Panc1 (cell line): ENCODE results near the gene TECPR2. TPM values are rescaled to one million over a fixed set of nuclear protein-coding genes. Genes with fewer than 3 reads are reported as not detected.

ENCODE experiments used
- ATAC-seq: fragments of 200-7000 bp; cut with Tn5 transposase; 2 replicates; pipeline ENCODE4 v1.9.1; 2020; ENCODE audit warnings: mild to moderate bottlenecking, moderate library complexity
- BruUV-seq: library from RNA; stranded (reverse); fragments of 400-500 nt; replicated peaks from 2 replicates; lab custom pipeline; 2021; lab: Mats Ljungman, UMichigan
- CTCF ChIA-PET: fragments of 300-600 bp; sonication (Branson Sonifier 250); formaldehyde crosslinking; loops from one replicate; lab custom pipeline; 2022; ENCODE audit warnings: antibody characterized with exemption; lab: Charles Lee
- POLR2A ChIA-PET: fragments of 300-600 bp; sonication (Branson Sonifier 250); formaldehyde crosslinking; loops from one replicate; lab custom pipeline; 2022; ENCODE audit warnings: antibody characterized with exemption; lab: Charles Lee
- DNase-seq: peaks from one replicate; pipeline ENCODE4 v3.0.0-alpha.2; 2010; ENCODE audit warnings: low read depth, low spot score
- H3K27ac ChIP-seq: 2 replicates; pipeline ENCODE4 v1.5.1; 2011; ENCODE audit warnings: mild to moderate bottlenecking, low read length, inconsistent platforms
- H3K27me3 ChIP-seq: fragments of 200-500 bp; sonication (Bioruptor generic); 2 replicates; pipeline ENCODE4 v1.6.0; 2014; ENCODE audit warnings: low read length, inconsistent platforms; ENCODE audit not compliant: control insufficient read depth, insufficient read depth
- H3K36me3 ChIP-seq: fragments of 200-500 bp; sonication (Bioruptor generic); 2 replicates; pipeline ENCODE4 v1.5.1; 2014; ENCODE audit warnings: inconsistent platforms, mild to moderate bottlenecking, low read length, moderate library complexity; ENCODE audit not compliant: control insufficient read depth, insufficient read depth
- H3K4me1 ChIP-seq: 2 replicates; pipeline ENCODE4 v1.5.1; 2011; ENCODE audit warnings: inconsistent platforms, mild to moderate bottlenecking, low read length, moderate library complexity; ENCODE audit not compliant: control insufficient read depth, insufficient read depth
- H3K4me3 ChIP-seq, 2 experiments: 2 replicates each; pipeline ENCODE4 v1.5.1; 2011 to 2012; ENCODE audit warnings: low read depth in 2 of 2, low read length in 2 of 2, mild to moderate bottlenecking in 2 of 2, inconsistent platforms in 1 of 2, moderate library complexity in 1 of 2
- H3K9me3 ChIP-seq: fragments of 200-500 bp; sonication (Bioruptor generic); 2 replicates; pipeline ENCODE4 v1.5.1; 2014; ENCODE audit warnings: low read depth, mild to moderate bottlenecking, inconsistent platforms, low read length, moderate library complexity; ENCODE audit not compliant: control insufficient read depth, insufficient read depth
- POLR2AphosphoS5 ChIP-seq: IDR thresholded peaks from 2 replicates; pipeline ENCODE4 v1.6.1; 2012; ENCODE audit warnings: mild to moderate bottlenecking, low read depth, low read length, moderate library complexity
- SIN3A ChIP-seq: IDR thresholded peaks from 2 replicates; pipeline ENCODE4 v1.6.1; 2012; ENCODE audit warnings: low read depth, mild to moderate bottlenecking, low read length, moderate library complexity, borderline replicate concordance; ENCODE audit not compliant: insufficient read depth
- TCF7L2 ChIP-seq: IDR thresholded peaks from 2 replicates; pipeline ENCODE4 v1.6.1; 2011; ENCODE audit warnings: mild to moderate bottlenecking, low read depth, low read length, inconsistent platforms
- in situ Hi-C: cut with HindIII; loops from 2 replicates; pipeline ENCODE4 v1.10.0; 2016; ENCODE audit warnings: low sequenced_read_pairs, low pct_unique_long_range_greater_than_20kb
- intact Hi-C: fragments of 100-400 bp; cut with micrococcal nuclease; formaldehyde crosslinking; loops from one replicate; pipeline ENCODE4 v1.10.0; 2022; ENCODE audit not compliant: unreplicated experiment
- total RNA-seq: library from RNA; stranded (reverse); gene quantifications from one replicate; pipeline ENCODE4 v1.2.1, GENCODE V29; 2021; ENCODE audit not compliant: unreplicated experiment
- TF ChIP-seq, protein P1 (sequence below): fragments of 450-650 bp; IDR thresholded peaks from 2 replicates; pipeline ENCODE4 v1.5.1; 2017; ENCODE audit warnings: mild to moderate bottlenecking
- TF ChIP-seq, protein P2 (sequence below), 2 experiments: IDR thresholded peaks; 2 replicates each; pipeline ENCODE4 v1.6.1; 2011 to 2012; ENCODE audit warnings: low read depth in 2 of 2, control low read depth in 1 of 2, low read length in 1 of 2, mild to moderate bottlenecking in 1 of 2, moderate library complexity in 1 of 2; ENCODE audit not compliant: insufficient read depth in 1 of 2

The TECPR2 gene
- total RNA-seq, 1 experiment from 2014 or later, result 15.5 TPM

DNA sequence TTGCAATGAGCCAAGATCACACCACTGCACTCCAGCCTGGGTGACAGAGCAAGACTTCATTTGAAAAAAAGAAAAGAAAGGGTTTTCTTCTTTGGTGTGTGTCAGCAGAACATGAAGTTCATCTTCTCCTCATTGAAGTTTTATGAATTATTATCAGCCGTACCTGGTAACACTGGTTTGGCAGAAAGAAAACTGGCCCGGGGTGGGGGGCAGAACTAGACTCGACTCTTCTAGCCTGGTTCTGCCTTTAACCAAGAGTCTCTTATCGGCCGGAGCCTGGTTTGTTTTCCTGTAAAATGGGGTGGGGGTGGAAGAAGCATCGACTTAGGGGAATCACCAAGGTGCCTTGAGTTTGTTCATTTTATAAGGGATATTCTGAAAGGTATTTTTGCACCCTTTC lies 64.1 kb downstream of the TECPR2 start:
- Histone ChIP-seq H3K4me1 (no peaks in the 10 kb centered on the region), H3K27ac (no peak overlapping the region), H3K9me3 (no peaks in the 10 kb centered on the region), H3K27me3 (no peaks in the 10 kb centered on the region), H3K36me3 (no peaks in the 10 kb centered on the region), H3K4me3 (no peak overlapping the region)
- ChIA-PET CTCF (no interaction called here), POLR2A (no interaction called here)
- BruUV-seq, result no TSS peak
- intact Hi-C loops (no loop called here), in situ Hi-C loops (no loop called here)
- TF ChIP-seq TCF7L2, result no peak
- TF ChIP-seq, protein P1, sequence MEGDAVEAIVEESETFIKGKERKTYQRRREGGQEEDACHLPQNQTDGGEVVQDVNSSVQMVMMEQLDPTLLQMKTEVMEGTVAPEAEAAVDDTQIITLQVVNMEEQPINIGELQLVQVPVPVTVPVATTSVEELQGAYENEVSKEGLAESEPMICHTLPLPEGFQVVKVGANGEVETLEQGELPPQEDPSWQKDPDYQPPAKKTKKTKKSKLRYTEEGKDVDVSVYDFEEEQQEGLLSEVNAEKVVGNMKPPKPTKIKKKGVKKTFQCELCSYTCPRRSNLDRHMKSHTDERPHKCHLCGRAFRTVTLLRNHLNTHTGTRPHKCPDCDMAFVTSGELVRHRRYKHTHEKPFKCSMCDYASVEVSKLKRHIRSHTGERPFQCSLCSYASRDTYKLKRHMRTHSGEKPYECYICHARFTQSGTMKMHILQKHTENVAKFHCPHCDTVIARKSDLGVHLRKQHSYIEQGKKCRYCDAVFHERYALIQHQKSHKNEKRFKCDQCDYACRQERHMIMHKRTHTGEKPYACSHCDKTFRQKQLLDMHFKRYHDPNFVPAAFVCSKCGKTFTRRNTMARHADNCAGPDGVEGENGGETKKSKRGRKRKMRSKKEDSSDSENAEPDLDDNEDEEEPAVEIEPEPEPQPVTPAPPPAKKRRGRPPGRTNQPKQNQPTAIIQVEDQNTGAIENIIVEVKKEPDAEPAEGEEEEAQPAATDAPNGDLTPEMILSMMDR, result no peak
- TF ChIP-seq POLR2AphosphoS5, result no peak
- TF ChIP-seq SIN3A, result no peak
- ATAC-seq (no peak), DNase-seq (no peak)

DNA sequence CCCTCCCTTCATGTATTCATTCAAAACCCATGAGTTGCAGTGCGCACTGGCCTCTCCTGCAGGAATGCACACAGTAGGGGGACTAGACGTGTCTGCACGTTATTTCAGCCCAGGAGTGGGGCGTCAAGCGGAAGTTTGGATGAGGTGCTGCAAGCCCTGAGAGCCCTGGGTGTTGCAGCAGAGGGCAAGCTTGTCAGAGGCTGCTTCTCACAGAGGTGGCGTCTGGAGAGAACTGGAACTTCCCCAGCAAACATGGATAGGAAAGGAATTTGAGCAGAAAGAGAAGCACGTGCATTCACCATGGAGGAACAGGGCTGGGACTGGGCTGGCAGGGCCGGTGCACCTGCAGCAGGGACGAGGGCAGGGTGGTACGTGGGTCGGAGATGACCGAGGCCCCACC lies 64.9 kb downstream of the TECPR2 start:
- BruUV-seq, result no TSS peak
- ATAC-seq (no peak), DNase-seq (no peak)
- in situ Hi-C loops, result no loop called here
- Histone ChIP-seq H3K4me3 (no peak overlapping the region), H3K4me1 (no peaks in the 10 kb centered on the region), H3K9me3 (no peaks in the 10 kb centered on the region), H3K36me3 (no peaks in the 10 kb centered on the region), H3K27me3 (no peaks in the 10 kb centered on the region), H3K27ac (no peak overlapping the region)
- TF ChIP-seq, protein P1, result no peak
- no peak for TF ChIP-seq POLR2AphosphoS5
- POLR2A ChIA-PET, result no interaction called here
- CTCF ChIA-PET, result no interaction called here
- intact Hi-C loops, result no loop called here

DNA sequence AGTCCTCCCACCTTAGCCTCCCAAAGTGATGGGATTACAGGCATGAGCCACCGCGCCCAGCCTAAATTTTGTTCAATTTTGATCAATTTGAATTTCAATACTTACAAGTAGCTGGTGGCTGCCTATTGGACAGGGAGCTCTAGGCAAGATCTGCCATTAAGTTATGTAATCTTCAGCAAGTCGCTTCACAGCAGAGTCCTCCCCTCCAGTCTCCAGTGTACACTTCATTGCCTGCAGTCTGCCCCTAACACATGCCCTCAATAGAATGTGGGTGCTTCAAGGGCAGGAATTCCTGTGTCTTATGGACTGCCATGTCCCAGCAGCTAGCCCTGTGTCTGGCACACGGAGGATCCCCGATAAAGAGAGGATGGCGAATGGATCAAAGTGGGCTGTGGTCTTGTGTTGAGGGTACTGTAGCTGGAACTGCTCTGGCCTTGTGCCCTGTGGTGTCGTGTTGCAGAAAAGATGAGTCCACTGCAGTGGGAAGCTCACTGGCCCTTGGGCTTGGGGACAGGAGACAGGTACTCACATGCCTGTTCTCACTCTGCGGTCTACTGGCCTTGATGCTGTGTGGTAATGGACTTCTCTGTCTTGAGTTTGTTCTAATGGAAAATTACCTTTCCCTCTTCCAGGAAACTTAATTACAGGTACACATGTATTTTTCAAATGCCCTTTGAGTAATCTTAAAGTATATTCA lies 67.6 kb downstream of the TECPR2 start:
- Histone ChIP-seq H3K9me3 (no peaks in the 10 kb centered on the region), H3K27me3 (no peaks in the 10 kb centered on the region), H3K4me3 (no peak overlapping the region), H3K36me3 (no peaks in the 10 kb centered on the region), H3K27ac (no peak overlapping the region), H3K4me1 (no peaks in the 10 kb centered on the region)
- ChIA-PET POLR2A (no interaction called here), CTCF (interaction anchor here (0.9 kb wide), 1 partner anchor 8 kb away, joined by 4 read pairs; no protein-coding TSS in a partner anchor)
- ATAC-seq (no peak), DNase-seq (no peak)
- TF ChIP-seq SIN3A, result no peak
- TF ChIP-seq, protein P1, result no peak
- no peak for TF ChIP-seq TCF7L2
- TF ChIP-seq, protein P2, sequence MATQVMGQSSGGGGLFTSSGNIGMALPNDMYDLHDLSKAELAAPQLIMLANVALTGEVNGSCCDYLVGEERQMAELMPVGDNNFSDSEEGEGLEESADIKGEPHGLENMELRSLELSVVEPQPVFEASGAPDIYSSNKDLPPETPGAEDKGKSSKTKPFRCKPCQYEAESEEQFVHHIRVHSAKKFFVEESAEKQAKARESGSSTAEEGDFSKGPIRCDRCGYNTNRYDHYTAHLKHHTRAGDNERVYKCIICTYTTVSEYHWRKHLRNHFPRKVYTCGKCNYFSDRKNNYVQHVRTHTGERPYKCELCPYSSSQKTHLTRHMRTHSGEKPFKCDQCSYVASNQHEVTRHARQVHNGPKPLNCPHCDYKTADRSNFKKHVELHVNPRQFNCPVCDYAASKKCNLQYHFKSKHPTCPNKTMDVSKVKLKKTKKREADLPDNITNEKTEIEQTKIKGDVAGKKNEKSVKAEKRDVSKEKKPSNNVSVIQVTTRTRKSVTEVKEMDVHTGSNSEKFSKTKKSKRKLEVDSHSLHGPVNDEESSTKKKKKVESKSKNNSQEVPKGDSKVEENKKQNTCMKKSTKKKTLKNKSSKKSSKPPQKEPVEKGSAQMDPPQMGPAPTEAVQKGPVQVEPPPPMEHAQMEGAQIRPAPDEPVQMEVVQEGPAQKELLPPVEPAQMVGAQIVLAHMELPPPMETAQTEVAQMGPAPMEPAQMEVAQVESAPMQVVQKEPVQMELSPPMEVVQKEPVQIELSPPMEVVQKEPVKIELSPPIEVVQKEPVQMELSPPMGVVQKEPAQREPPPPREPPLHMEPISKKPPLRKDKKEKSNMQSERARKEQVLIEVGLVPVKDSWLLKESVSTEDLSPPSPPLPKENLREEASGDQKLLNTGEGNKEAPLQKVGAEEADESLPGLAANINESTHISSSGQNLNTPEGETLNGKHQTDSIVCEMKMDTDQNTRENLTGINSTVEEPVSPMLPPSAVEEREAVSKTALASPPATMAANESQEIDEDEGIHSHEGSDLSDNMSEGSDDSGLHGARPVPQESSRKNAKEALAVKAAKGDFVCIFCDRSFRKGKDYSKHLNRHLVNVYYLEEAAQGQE (IDR thresholded peaks at IDR 0.05; ENCODE audit: insufficient read depth in 1 of 2, low read depth in 2 of 2, low read length in 1 of 2), result no peak
- BruUV-seq, result no TSS peak
- intact Hi-C loops (no loop called here), in situ Hi-C loops (no loop called here)
